H1 (cell line): ENCODE results near the gene OBSCN. TPM values are rescaled to one million over a fixed set of nuclear protein-coding genes. Genes with fewer than 3 reads are reported as not detected.

Source experiments
- ATF3 ChIP-seq: IDR thresholded peaks from 2 replicates; pipeline ENCODE4 v1.6.1; 2011; ENCODE audit warnings: low read depth, mild to moderate bottlenecking, low read length; ENCODE audit not compliant: insufficient read depth
- CHD2 ChIP-seq: IDR thresholded peaks from 2 replicates; pipeline ENCODE4 v1.6.1; 2012; ENCODE audit warnings: low read length, improper control_type of control experiment
- PHF8 ChIP-seq: fragments of 200-600 bp; sonication (generic); conservative IDR thresholded peaks from 2 replicates; pipeline ENCODE4 v1.7.1; 2012; ENCODE audit warnings: low read depth, mild to moderate bottlenecking, inconsistent platforms, low read length, moderate library complexity
- TBP ChIP-seq: IDR thresholded peaks from 2 replicates; pipeline ENCODE4 v1.6.1; 2011; ENCODE audit warnings: low read depth, low read length, improper control_type of control experiment
- polyA plus RNA-seq, 7 experiments: library from polyadenylated mRNA; depleted of rRNA in 3 of 7; stranded (reverse) in 5 of 7; unstranded in 2 of 7; fragments of >200 nt in 5 of 7; fragments of 200-250 nt in 2 of 7; gene quantifications; 1 replicate in 5 of 7; 2 replicates in 1 of 7; 4 replicates in 1 of 7; pipeline versions ENCODE4 v1.2.1 to v1.2.3, GENCODE V29; 2011 to 2013; ENCODE audit warnings: missing spikeins in 2 of 7, mixed read lengths in 2 of 7
- total RNA-seq: library from RNA; stranded (reverse); fragmentation: NEBNext Ultra II Directional; extraction: Animal tissue kit (Norgen Biotek cat#: 25700); gene quantifications from 2 replicates; pipeline ENCODE4 v1.2.1, GENCODE V29; 2021

The OBSCN gene
- total and polyA plus RNA-seq, 2 of the 8 experiments (the other 6 are each of a cell fraction or from before 2014, with no cell fraction given): 7.5 to 28.4 TPM

GRCh38 chr1:228338521-228339051 is 130.7 kb downstream of the OBSCN start (continued):
- no peak for TF ChIP-seq ATF3
- no peak for TF ChIP-seq PHF8
- no peak for TF ChIP-seq CHD2
- TF ChIP-seq TBP: no peak
- TF ChIP-seq, all 59 proteins: peak for 0
